Measurements from ENCODE around the gene ARID1B.

DNA sequence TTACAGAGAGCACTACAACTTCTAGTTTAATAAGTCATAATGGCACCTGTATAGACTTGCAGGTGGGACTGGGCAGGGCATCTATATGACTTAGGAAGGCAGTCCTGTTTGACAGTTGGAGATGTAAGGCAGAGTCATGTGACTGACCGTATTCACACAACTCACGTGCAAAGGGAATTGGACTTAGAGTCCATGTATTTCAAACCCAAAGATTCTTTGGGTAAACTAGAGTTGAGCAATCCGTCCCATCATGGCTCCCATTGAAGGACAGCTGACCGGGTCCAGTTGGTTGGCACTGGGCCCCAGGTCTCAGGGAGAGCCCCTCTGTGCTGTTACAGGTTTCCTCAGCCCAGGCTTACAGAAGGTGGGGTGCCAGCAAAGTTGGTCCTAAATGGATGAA is 121.9 kb downstream of the ARID1B start:
- TF ChIP-seq, protein P1, sequence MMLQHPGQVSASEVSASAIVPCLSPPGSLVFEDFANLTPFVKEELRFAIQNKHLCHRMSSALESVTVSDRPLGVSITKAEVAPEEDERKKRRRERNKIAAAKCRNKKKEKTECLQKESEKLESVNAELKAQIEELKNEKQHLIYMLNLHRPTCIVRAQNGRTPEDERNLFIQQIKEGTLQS (IDR thresholded peaks at IDR 0.05): no peak
- TF ChIP-seq RXRA (IDR thresholded peaks at IDR 0.05) (no peak), YY1 (IDR thresholded peaks at IDR 0.05) (no peak), NR2F2 (IDR thresholded peaks at IDR 0.05) (no peak), FOXA1 (IDR thresholded peaks at IDR 0.05) (no peak), RAD21 (IDR thresholded peaks at IDR 0.05) (no peak), EGR1 (IDR thresholded peaks at IDR 0.05; ENCODE audit: low read depth in 2 of 2) (no peak), GABPA (IDR thresholded peaks at IDR 0.05 in 1 of 2, conservative IDR thresholded peaks at IDR 0.05 in 1 of 2) (no peak), JUND (IDR thresholded peaks at IDR 0.05) (no peak)
- TF ChIP-seq, protein P2, sequence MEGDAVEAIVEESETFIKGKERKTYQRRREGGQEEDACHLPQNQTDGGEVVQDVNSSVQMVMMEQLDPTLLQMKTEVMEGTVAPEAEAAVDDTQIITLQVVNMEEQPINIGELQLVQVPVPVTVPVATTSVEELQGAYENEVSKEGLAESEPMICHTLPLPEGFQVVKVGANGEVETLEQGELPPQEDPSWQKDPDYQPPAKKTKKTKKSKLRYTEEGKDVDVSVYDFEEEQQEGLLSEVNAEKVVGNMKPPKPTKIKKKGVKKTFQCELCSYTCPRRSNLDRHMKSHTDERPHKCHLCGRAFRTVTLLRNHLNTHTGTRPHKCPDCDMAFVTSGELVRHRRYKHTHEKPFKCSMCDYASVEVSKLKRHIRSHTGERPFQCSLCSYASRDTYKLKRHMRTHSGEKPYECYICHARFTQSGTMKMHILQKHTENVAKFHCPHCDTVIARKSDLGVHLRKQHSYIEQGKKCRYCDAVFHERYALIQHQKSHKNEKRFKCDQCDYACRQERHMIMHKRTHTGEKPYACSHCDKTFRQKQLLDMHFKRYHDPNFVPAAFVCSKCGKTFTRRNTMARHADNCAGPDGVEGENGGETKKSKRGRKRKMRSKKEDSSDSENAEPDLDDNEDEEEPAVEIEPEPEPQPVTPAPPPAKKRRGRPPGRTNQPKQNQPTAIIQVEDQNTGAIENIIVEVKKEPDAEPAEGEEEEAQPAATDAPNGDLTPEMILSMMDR (IDR thresholded peaks at IDR 0.05; ENCODE audit: low read depth, low read length, missing input control): no peak
- TF ChIP-seq, protein P3, sequence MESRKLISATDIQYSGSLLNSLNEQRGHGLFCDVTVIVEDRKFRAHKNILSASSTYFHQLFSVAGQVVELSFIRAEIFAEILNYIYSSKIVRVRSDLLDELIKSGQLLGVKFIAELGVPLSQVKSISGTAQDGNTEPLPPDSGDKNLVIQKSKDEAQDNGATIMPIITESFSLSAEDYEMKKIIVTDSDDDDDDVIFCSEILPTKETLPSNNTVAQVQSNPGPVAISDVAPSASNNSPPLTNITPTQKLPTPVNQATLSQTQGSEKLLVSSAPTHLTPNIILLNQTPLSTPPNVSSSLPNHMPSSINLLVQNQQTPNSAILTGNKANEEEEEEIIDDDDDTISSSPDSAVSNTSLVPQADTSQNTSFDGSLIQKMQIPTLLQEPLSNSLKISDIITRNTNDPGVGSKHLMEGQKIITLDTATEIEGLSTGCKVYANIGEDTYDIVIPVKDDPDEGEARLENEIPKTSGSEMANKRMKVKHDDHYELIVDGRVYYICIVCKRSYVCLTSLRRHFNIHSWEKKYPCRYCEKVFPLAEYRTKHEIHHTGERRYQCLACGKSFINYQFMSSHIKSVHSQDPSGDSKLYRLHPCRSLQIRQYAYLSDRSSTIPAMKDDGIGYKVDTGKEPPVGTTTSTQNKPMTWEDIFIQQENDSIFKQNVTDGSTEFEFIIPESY (IDR thresholded peaks at IDR 0.05): no peak
- TF ChIP-seq, protein P4, sequence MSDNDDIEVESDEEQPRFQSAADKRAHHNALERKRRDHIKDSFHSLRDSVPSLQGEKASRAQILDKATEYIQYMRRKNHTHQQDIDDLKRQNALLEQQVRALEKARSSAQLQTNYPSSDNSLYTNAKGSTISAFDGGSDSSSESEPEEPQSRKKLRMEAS (IDR thresholded peaks at IDR 0.05): no peak

Data from liver (tissue), 3 donors.